K562 (cell line): ENCODE measurements around the gene RACGAP1. TPM values are rescaled to one million over a fixed set of nuclear protein-coding genes. Genes with fewer than 3 reads are reported as not detected.
A peak's percentile ranks its signal among the peaks of the same experiment; 100 is the strongest.

Experiments used
- ATAC-seq: fragments of 200-7000 bp; cut with Tn5 transposase; 3 replicates; pipeline ENCODE4 v1.9.1; 2020; ENCODE audit warnings: moderate library complexity
- BruUV-seq: library from RNA; stranded (reverse); fragments of 400-500 nt; replicated peaks from 2 replicates; lab custom pipeline; 2021; lab: Mats Ljungman, UMichigan
- CTCF ChIA-PET: fragments of 300-600 bp; formaldehyde crosslinking; extraction: SDS; loops from one replicate; lab custom pipeline; 2021; ENCODE audit warnings: low intra/inter-chr PET ratio; lab: Yijun Ruan, JAX
- POLR2A ChIA-PET: fragments of 300-600, 350-650 bp; sonication (Branson Sonifier 250); formaldehyde crosslinking; extraction: SDS; loops from one replicate; lab custom pipeline; 2021; ENCODE audit warnings: antibody characterized with exemption, inconsistent platforms; lab: Yijun Ruan, JAX
- DNase-seq, 4 experiments: peaks; one replicate each; pipeline versions ENCODE4 v3.0.0 to v3.0.0-alpha.2; 2011 to 2018; ENCODE audit warnings: low spot score in 3 of 4, mixed read lengths in 3 of 4; ENCODE audit errors: extremely low read depth in 1 of 4
- FAIRE-seq: peaks from 2 replicates; lab custom pipeline; 2011; peaks lifted over from hg19 to GRCh38; lab: Jason Lieb, UNC
- H2AFZ ChIP-seq: 2 replicates; pipeline ENCODE4 v1.6.0; 2011; ENCODE audit warnings: low read depth, low read length, control low read depth, inconsistent platforms
- H3K27ac ChIP-seq: fragments of 200-600 bp; 3 replicates; pipeline ENCODE4 v1.8.0; 2011; ENCODE audit warnings: low read depth, mild to moderate bottlenecking, control low read depth, inconsistent platforms, low read length, moderate library complexity, mixed read lengths; ENCODE audit errors: extremely low read depth
- H3K27me3 ChIP-seq, 2 experiments: fragments of 300-600 bp in 1 of 2; 2 replicates in 1 of 2; 3 replicates in 1 of 2; pipeline versions ENCODE4 v1.6.0 to v1.8.0; 2011; ENCODE audit warnings: inconsistent platforms in 2 of 2, low read length in 2 of 2, mild to moderate bottlenecking in 1 of 2, mixed read lengths in 1 of 2, moderate library complexity in 1 of 2; ENCODE audit not compliant: control insufficient read depth in 2 of 2, insufficient read depth in 2 of 2
- H3K36me3 ChIP-seq: fragments of 300-600 bp; 3 replicates; pipeline ENCODE4 v1.8.0; 2011; ENCODE audit warnings: mild to moderate bottlenecking, low read length, inconsistent platforms; ENCODE audit not compliant: control insufficient read depth, insufficient read depth
- H3K4me1 ChIP-seq, 2 experiments: fragments of 200-600 bp in 1 of 2; replicated peaks in 1 of 2; 2 replicates in 1 of 2; 3 replicates in 1 of 2; pipeline versions ENCODE4 v1.5.1 to v1.8.0; 2011; ENCODE audit warnings: inconsistent platforms in 2 of 2, low read length in 2 of 2, mild to moderate bottlenecking in 1 of 2, mixed read lengths in 1 of 2, moderate library complexity in 1 of 2; ENCODE audit not compliant: control insufficient read depth in 2 of 2, insufficient read depth in 2 of 2
- H3K4me2 ChIP-seq: 2 replicates; pipeline ENCODE4 v1.6.1; 2011; ENCODE audit warnings: low read length, control low read depth, inconsistent platforms, mixed read lengths; ENCODE audit not compliant: insufficient read depth
- H3K4me3 ChIP-seq: fragments of 200-600 bp; sonication (generic), shearing (Covaris generic); 2 replicates; pipeline ENCODE4 v1.5.1; 2016; ENCODE audit warnings: control low read depth, inconsistent platforms
- H3K79me2 ChIP-seq: fragments of 200-600 bp; 3 replicates; pipeline ENCODE4 v1.8.0; 2011; ENCODE audit warnings: low read length, inconsistent platforms; ENCODE audit not compliant: control insufficient read depth, insufficient read depth
- H3K9ac ChIP-seq, 2 experiments: 2 replicates each; pipeline versions ENCODE4 v1.6.0 to v1.6.1; 2011; ENCODE audit warnings: low read depth in 2 of 2, low read length in 2 of 2, control low read depth in 1 of 2, inconsistent platforms in 1 of 2, mild to moderate bottlenecking in 1 of 2, mixed read lengths in 1 of 2; ENCODE audit not compliant: insufficient read depth in 1 of 2
- H3K9me1 ChIP-seq: one replicate; pipeline ENCODE4 v1.6.0; 2011; ENCODE audit warnings: inconsistent platforms, mild to moderate bottlenecking, low read length, moderate library complexity; ENCODE audit not compliant: control insufficient read depth, insufficient read depth
- H3K9me3 ChIP-seq: replicated peaks from 2 replicates; pipeline ENCODE4 v1.5.1; 2011; ENCODE audit warnings: low read depth, low read length, inconsistent platforms; ENCODE audit not compliant: control insufficient read depth, insufficient read depth
- H4K20me1 ChIP-seq: replicated peaks from 2 replicates; pipeline ENCODE4 v1.6.1; 2011; ENCODE audit warnings: low read length, inconsistent platforms, mixed read lengths; ENCODE audit not compliant: control insufficient read depth, insufficient read depth
- ATF6 ChIP-seq: sonication (generic); formaldehyde crosslinking; IDR thresholded peaks from 2 replicates; pipeline ENCODE4 v1.4.0; 2020; ENCODE audit warnings: mild to moderate bottlenecking, missing genetic modification reagents
- ETS1 ChIP-seq: conservative IDR thresholded peaks from 2 replicates; pipeline ENCODE4 v1.6.1; 2011; ENCODE audit warnings: low read depth, mild to moderate bottlenecking, low read length; ENCODE audit not compliant: control insufficient read depth
- NBN ChIP-seq: fragments of 450-650 bp; IDR thresholded peaks from 2 replicates; pipeline ENCODE4 v1.6.1; 2016; ENCODE audit warnings: low read depth, mild to moderate bottlenecking
- PHF21A ChIP-seq: fragments of 450-650 bp; IDR thresholded peaks from 2 replicates; pipeline ENCODE4 v1.6.1; 2017; ENCODE audit warnings: low read depth, borderline replicate concordance
- RB1 ChIP-seq: fragments of 450-650 bp; IDR thresholded peaks from 2 replicates; pipeline ENCODE4 v1.6.1; 2017; ENCODE audit warnings: low read depth, mild to moderate bottlenecking
- TAF9B ChIP-seq: fragments of 450-650 bp; IDR thresholded peaks from 2 replicates; pipeline ENCODE4 v1.6.1; 2018; ENCODE audit warnings: mild to moderate bottlenecking; ENCODE audit not compliant: partially characterized antibody
- ZFP36 ChIP-seq: fragments of 150-350 bp; IDR thresholded peaks from 2 replicates; pipeline ENCODE4 v1.6.1; 2018; ENCODE audit warnings: low read length, low read depth; ENCODE audit not compliant: partially characterized antibody
- ZNF280B ChIP-seq: fragments of 250-450 bp; sonication (Bioruptor Pico); IDR thresholded peaks from 2 replicates; pipeline ENCODE4 v1.5.1; 2021; ENCODE audit warnings: mild to moderate bottlenecking
- WGBS: fragments of 100-300 bp; shearing (Covaris generic); methylation state at CpG from one replicate; pipeline ENCODE4 v1.1.6; 2016; ENCODE audit warnings: low coverage, mixed read lengths; ENCODE audit not compliant: insufficient coverage; ENCODE audit errors: missing lambda C conversion rate; 5-methylcytosine and 5-hydroxymethylcytosine counted together
- in situ Hi-C: fragments of 300-500 bp; cut with MboI; formaldehyde crosslinking; loops from 4 replicates; pipeline ENCODE4 v1.15.0; 2018; ENCODE audit warnings: inconsistent platforms, mixed read lengths
- intact Hi-C: fragments of 100-400 bp; cut with micrococcal nuclease; formaldehyde crosslinking; loops from 2 replicates; pipeline ENCODE4 v1.14.2; 2022
- polyA plus RNA-seq, 8 experiments: library from polyadenylated mRNA; depleted of rRNA in 4 of 8; stranded (reverse) in 5 of 8; unstranded in 3 of 8; fragments of >200 nt; fragmentation: Nextera tagmentation in 2 of 8; fragmentation: Illumina TruSeq in 1 of 8; extraction: Ambion mirVana in 2 of 8; extraction: Trizol in 1 of 8; gene quantifications; 2 replicates each; pipeline versions ENCODE4 v1.2.1 to v1.2.3, GENCODE V29; 2011 to 2014; ENCODE audit warnings: inconsistent platforms in 1 of 8, missing spikeins in 1 of 8
- total RNA-seq, 7 experiments: library from RNA; depleted of rRNA in 6 of 7; stranded (reverse); fragments of >200 nt in 6 of 7; fragmentation: Illumina TruSeq in 2 of 7; extraction: Trizol in 2 of 7; gene quantifications; 2 replicates each; pipeline versions ENCODE4 v1.2.1 to v1.2.3, GENCODE V29; 2011 to 2021; ENCODE audit warnings: low replicate concordance in 1 of 7

The RACGAP1 gene
- total and polyA plus RNA-seq, 9 of the 15 experiments (the other 6 are each of a cell fraction or from before 2014, with no cell fraction given): 56.4 to 92.9 (median 71.8) TPM

GRCh38 chr12:49942512-49942893 lies 82.8 kb downstream of the RACGAP1 start:
- H3K79me2 ChIP-seq: no peaks in the 10 kb centered on the region
- H3K9me1 ChIP-seq: no peaks in the 10 kb centered on the region
- H3K4me3 ChIP-seq: no peak overlapping the region
- no peaks in the 10 kb centered on the region for H3K27me3 ChIP-seq
- in situ Hi-C loops: no loop called here
- no peaks in the 10 kb centered on the region for H3K9me3 ChIP-seq
- WGBS: 76% methylated on average over 3 of the region's 3 CpGs
- ChIA-PET POLR2A (interaction anchor here (0.5 to 1.5 kb wide), 10 partner anchors 10 to 1288 kb away, joined by 3 to 5 read pairs (median 3); no protein-coding TSS in a partner anchor), CTCF (no interaction called here)
- H3K36me3 ChIP-seq: no peaks in the 10 kb centered on the region
- no TSS peak for BruUV-seq
- FAIRE-seq (no peak), ATAC-seq (no peak), DNase-seq (no peak)
- TF ChIP-seq NBN (no peak), ZFP36 (peak; percentile 67)
- H2AFZ ChIP-seq: no peak overlapping the region
- peaks cover 13 to 14% of the 10 kb centered on the region in 2 experiments; a peak in 4 of 5 replicates for H3K4me1 ChIP-seq
- intact Hi-C loops: no loop called here
- no peaks in the 10 kb centered on the region for H4K20me1 ChIP-seq
- no peak overlapping the region for H3K27ac ChIP-seq
- H3K4me2 ChIP-seq: no peak overlapping the region
- peak overlapping the region in 1 of 2 experiments; percentile 49; a peak in 1 of 4 replicates for H3K9ac ChIP-seq

- Histone ChIP-seq H3K27ac (no peak overlapping the region), H3K4me1 (peaks cover 13 to 14% of the 10 kb centered on the region in 2 experiments; a peak in 4 of 5 replicates), H3K79me2 (no peaks in the 10 kb centered on the region), H3K9me1 (no peaks in the 10 kb centered on the region), H3K9me3 (no peaks in the 10 kb centered on the region), H3K36me3 (no peaks in the 10 kb centered on the region), H3K4me2 (no peak overlapping the region), H3K27me3 (no peaks in the 10 kb centered on the region), H3K9ac (peak overlapping the region in 1 of 2 experiments; percentile 49; a peak in 1 of 4 replicates), H3K4me3 (no peak overlapping the region), H2AFZ (no peak overlapping the region), H4K20me1 (no peaks in the 10 kb centered on the region)
- intact Hi-C loops: no loop called here
- in situ Hi-C loops: no loop called here
- no TSS peak for BruUV-seq
- CTCF ChIA-PET: interaction anchor here (0.6 kb wide), 1 partner anchor 83 kb away, joined by 3 read pairs; no protein-coding TSS in a partner anchor
- DNase-seq (no peak), ATAC-seq (no peak), FAIRE-seq (no peak)
- WGBS: 33% methylated on average over 13 of the region's 13 CpGs
- POLR2A ChIA-PET: interaction anchor here (0.5 to 1.5 kb wide), 8 partner anchors 9 to 1289 kb away, joined by 3 to 5 read pairs (median 3); no protein-coding TSS in a partner anchor
- TF ChIP-seq RB1 (no peak), ATF6 (CRISPR knock-in tag) (no peak), TAF9B (no peak), ETS1 (no peak), PHF21A (no peak), ZNF280B (CRISPR knock-in tag) (no peak)
Measured at GRCh38 chr12:49941556-49942511, 83.5 kb downstream of the RACGAP1 start.
